Measurements from ENCODE around the gene CYGB. TPM values are rescaled to one million over a fixed set of nuclear protein-coding genes. Genes with fewer than 3 reads are reported as not detected.

CYGB gene
- total and polyA plus RNA-seq, 10 of the 15 experiments (the other 5 are each of a cell fraction or from before 2014, with no cell fraction given) = 0.34 TPM; not detected in 9

GRCh38 chr17:76557368-76558197 lies 20.1 kb upstream of the CYGB start (continued):
- TF ChIP-seq SP1 (IDR thresholded peaks at IDR 0.05; ENCODE audit: low read depth, low read length) (peak; percentile 31), ATF2 (IDR thresholded peaks at IDR 0.05; ENCODE audit: low read length) (no peak; the same call in 1 of the 2 replicates), ZNF24 (IDR thresholded peaks at IDR 0.05) (no peak), NBN (IDR thresholded peaks at IDR 0.05) (peak; percentile 41; the same call in 1 of the 2 replicates), PAX5 (IDR thresholded peaks at IDR 0.05; ENCODE audit: borderline replicate concordance, low read depth, low read length) (peak; percentile 28; the same call in 1 of the 2 replicates), CTCF (IDR thresholded peaks at IDR 0.05 in 2 of 3, conservative IDR thresholded peaks at IDR 0.05 in 1 of 3; ENCODE audit: control insufficient read depth in 2 of 3, extremely low read depth in 1 of 3, insufficient read depth in 1 of 3, low read depth in 3 of 3, low read length in 3 of 3) (peak; percentile 24 to 65 (median 64); a peak in 5 of 6 replicates), ZNF207 (IDR thresholded peaks at IDR 0.05; ENCODE audit: borderline replicate concordance) (peak; percentile 89; the same call in 1 of the 2 replicates), RELA (IDR thresholded peaks at IDR 0.05; ENCODE audit: borderline replicate concordance, partially characterized antibody) (peak; percentile 65), NFYA (IDR thresholded peaks at IDR 0.05; ENCODE audit: borderline replicate concordance, low read depth, low read length) (no peak), IRF4 (IDR thresholded peaks at IDR 0.05; ENCODE audit: low read depth, low read length) (0 out of 2 replicates have a peak, but pooled peaks have one; percentile 5), RUNX3 (IDR thresholded peaks at IDR 0.05; ENCODE audit: low read length) (peak; percentile 35; the same call in 1 of the 2 replicates), STAT1 (conservative IDR thresholded peaks at IDR 0.05) (peak; percentile 64; the same call in 1 of the 2 replicates), ASH2L (IDR thresholded peaks at IDR 0.05; ENCODE audit: borderline replicate concordance, low read depth) (no peak), CHD4 (IDR thresholded peaks at IDR 0.05) (no peak), HDGF (IDR thresholded peaks at IDR 0.05) (no peak; the same call in 1 of the 2 replicates), HDAC2 (IDR thresholded peaks at IDR 0.05) (no peak), SUPT20H (IDR thresholded peaks at IDR 0.05; ENCODE audit: borderline replicate concordance, control insufficient read depth, low read depth, low read length) (no peak), SMARCA5 (IDR thresholded peaks at IDR 0.05) (peak; percentile 53; the same call in 1 of the 2 replicates), NR2F1 (conservative IDR thresholded peaks at IDR 0.05) (no peak; the same call in 1 of the 2 replicates), ELK1 (IDR thresholded peaks at IDR 0.05; ENCODE audit: low read depth, low read length) (no peak), ZBED1 (IDR thresholded peaks at IDR 0.05; ENCODE audit: borderline replicate concordance) (peak; percentile 56; the same call in 1 of the 2 replicates), SMAD1 (IDR thresholded peaks at IDR 0.05; ENCODE audit: low read depth, partially characterized antibody) (peak; percentile 39), SREBF1 (IDR thresholded peaks at IDR 0.05; ENCODE audit: low read length) (peak; percentile 74; the same call in 1 of the 2 replicates), CBFB (IDR thresholded peaks at IDR 0.05; ENCODE audit: low read depth) (peak; percentile 99), CBX3 (IDR thresholded peaks at IDR 0.05; ENCODE audit: borderline replicate concordance, low read depth) (no peak)
